K562 (cell line): ENCODE results near the gene RPTOR.

Experiments
- ARNT ChIP-seq, 2 experiments: fragments of 450-650 bp; IDR thresholded peaks; 2 replicates each; pipeline ENCODE4 v1.6.1; 2016; ENCODE audit warnings: mild to moderate bottlenecking in 1 of 2
- CREB1 ChIP-seq, 2 experiments: sonication (generic) in 1 of 2; formaldehyde crosslinking in 1 of 2; IDR thresholded peaks; 2 replicates each; pipeline versions ENCODE4 v1.6.1 to v1.8.0; 2012 to 2022; ENCODE audit warnings: inconsistent platforms in 1 of 2, mild to moderate bottlenecking in 1 of 2, missing genetic modification reagents in 1 of 2, moderate library complexity in 1 of 2
- E2F6 ChIP-seq, 2 experiments: IDR thresholded peaks; 2 replicates each; pipeline ENCODE4 v1.6.1; 2011; ENCODE audit warnings: borderline replicate concordance in 1 of 2, control low read depth in 1 of 2, low read depth in 1 of 2, low read length in 1 of 2, mild to moderate bottlenecking in 1 of 2, mixed read lengths in 1 of 2, moderate library complexity in 1 of 2; ENCODE audit not compliant: insufficient read depth in 1 of 2, insufficient read length in 1 of 2, poor library complexity in 1 of 2, severe bottlenecking in 1 of 2; ENCODE audit errors: extremely low read depth in 1 of 2
- E2F8 ChIP-seq: fragments of 450-650 bp; IDR thresholded peaks from 2 replicates; pipeline ENCODE4 v1.7.1; 2018; ENCODE audit warnings: mild to moderate bottlenecking, low read depth; ENCODE audit not compliant: partially characterized antibody
- GATA2 ChIP-seq: sonication (generic); formaldehyde crosslinking; IDR thresholded peaks from 2 replicates; pipeline ENCODE4 v1.4.0; 2020; ENCODE audit warnings: mild to moderate bottlenecking, missing genetic modification reagents
- L3MBTL2 ChIP-seq: fragments of 450-650 bp; IDR thresholded peaks from 2 replicates; pipeline ENCODE4 v1.6.1; 2016; ENCODE audit warnings: mild to moderate bottlenecking, moderate library complexity
- MAX ChIP-seq: sonication (generic); formaldehyde crosslinking; IDR thresholded peaks from 2 replicates; pipeline ENCODE4 v1.9.0; 2022; ENCODE audit warnings: mild to moderate bottlenecking, missing genetic modification reagents
- MEIS2 ChIP-seq: fragments of 450-650 bp; IDR thresholded peaks from 2 replicates; pipeline ENCODE4 v1.6.1; 2014; ENCODE audit warnings: mild to moderate bottlenecking; ENCODE audit not compliant: partially characterized antibody
- MTA2 ChIP-seq: fragments of 450-650 bp; IDR thresholded peaks from 2 replicates; pipeline ENCODE4 v1.6.1; 2016; ENCODE audit warnings: low read depth
- MXD1 ChIP-seq: fragments of 250-450 bp; sonication (Bioruptor Pico); IDR thresholded peaks from 2 replicates; pipeline ENCODE4 v1.8.0; 2021; ENCODE audit warnings: borderline replicate concordance, mild to moderate bottlenecking, moderate library complexity; ENCODE audit not compliant: poor library complexity, severe bottlenecking
- PREB ChIP-seq: sonication (generic); formaldehyde crosslinking; IDR thresholded peaks from 2 replicates; pipeline ENCODE4 v1.8.1; 2023; ENCODE audit warnings: mild to moderate bottlenecking, missing genetic modification reagents
- TSHZ1 ChIP-seq: fragments of 250-450 bp; sonication (Bioruptor Pico); IDR thresholded peaks from 2 replicates; pipeline ENCODE4 v1.4.0; 2020; ENCODE audit warnings: mild to moderate bottlenecking, moderate library complexity

GRCh38 chr17:80805032-80805751, 260.6 kb downstream of the RPTOR start:
- TF ChIP-seq MEIS2 (no peak), PREB (CRISPR knock-in tag) (no peak), CREB1 (IDR thresholded peaks at IDR 0.05) (no peak), CREB1 (CRISPR knock-in tag; IDR thresholded peaks at IDR 0.05) (no peak), E2F6 (IDR thresholded peaks at IDR 0.05; ENCODE audit: borderline replicate concordance in 1 of 2, extremely low read depth in 1 of 2, insufficient read depth in 1 of 2, insufficient read length in 1 of 2, low read depth in 1 of 2, low read length in 1 of 2, poor library complexity in 1 of 2, severe bottlenecking in 1 of 2) (no peak), TSHZ1 (CRISPR knock-in tag) (no peak), MXD1 (CRISPR knock-in tag) (no peak), L3MBTL2 (no peak), E2F8 (no peak), ARNT (IDR thresholded peaks at IDR 0.05) (no peak), MAX (CRISPR knock-in tag) (no peak), MTA2 (no peak), GATA2 (no peak)
